SKM-1 (cell line): ENCODE results near the gene SPIRE2.

Source experiments
- DNase-seq: peaks from one replicate; lab custom pipeline; 2025; ENCODE audit not compliant: unreplicated experiment; lab: John Stamatoyannopoulos, UW

Gene SPIRE2

GRCh38 chr16:89893642-89894548, 65.6 kb downstream of the SPIRE2 start:
- no peak for DNase-seq

- DNase-seq = no peak
These were observed 67.4 kb downstream of the SPIRE2 start for GRCh38 chr16:89895482-89896250.

- no peak for DNase-seq
These were observed 68.9 kb downstream of the SPIRE2 start for GRCh38 chr16:89897204-89897603.

GRCh38 chr16:89898201-89898967, 70.1 kb downstream of the SPIRE2 start:
- no peak for DNase-seq

- DNase-seq = no peak
These were observed 71.7 kb downstream of the SPIRE2 start for GRCh38 chr16:89899879-89900481.

- DNase-seq = no peak
These were observed 72.6 kb downstream of the SPIRE2 start for GRCh38 chr16:89900885-89901284.

GRCh38 chr16:89902980-89903379, 74.7 kb downstream of the SPIRE2 start:
- DNase-seq = no peak

GRCh38 chr16:89903908-89904515, 75.7 kb downstream of the SPIRE2 start:
- DNase-seq = no peak

GRCh38 chr16:89904606-89905510, 76.6 kb downstream of the SPIRE2 start:
- no peak for DNase-seq

GRCh38 chr16:89905511-89906139, 77.3 kb downstream of the SPIRE2 start:
- no peak for DNase-seq

- DNase-seq = no peak
These were observed 78.1 kb downstream of the SPIRE2 start for GRCh38 chr16:89906140-89907025.

GRCh38 chr16:89907055-89907814, 79.0 kb downstream of the SPIRE2 start:
- DNase-seq = no peak

GRCh38 chr16:89908236-89908635, 80.0 kb downstream of the SPIRE2 start:
- DNase-seq = no peak

GRCh38 chr16:89909777-89910716, 81.8 kb downstream of the SPIRE2 start:
- peak; percentile 30 for DNase-seq

GRCh38 chr16:89910717-89911354, 82.6 kb downstream of the SPIRE2 start:
- no peak for DNase-seq

- DNase-seq = no peak
These were observed 83.1 kb downstream of the SPIRE2 start for GRCh38 chr16:89911375-89911774.
